ENCODE results near the gene NARF. TPM values are rescaled to one million over a fixed set of nuclear protein-coding genes. Genes with fewer than 3 reads are reported as not detected.
"Not testable (repeated sequence)": the region's sequence is repeated elsewhere in the genome, so short reads cannot be mapped to it uniquely, and the experiment has no call there.

Gene NARF
- polyA plus RNA-seq, 4 donors: 39.2 to 87.0 (median 49.9) TPM

DNA sequence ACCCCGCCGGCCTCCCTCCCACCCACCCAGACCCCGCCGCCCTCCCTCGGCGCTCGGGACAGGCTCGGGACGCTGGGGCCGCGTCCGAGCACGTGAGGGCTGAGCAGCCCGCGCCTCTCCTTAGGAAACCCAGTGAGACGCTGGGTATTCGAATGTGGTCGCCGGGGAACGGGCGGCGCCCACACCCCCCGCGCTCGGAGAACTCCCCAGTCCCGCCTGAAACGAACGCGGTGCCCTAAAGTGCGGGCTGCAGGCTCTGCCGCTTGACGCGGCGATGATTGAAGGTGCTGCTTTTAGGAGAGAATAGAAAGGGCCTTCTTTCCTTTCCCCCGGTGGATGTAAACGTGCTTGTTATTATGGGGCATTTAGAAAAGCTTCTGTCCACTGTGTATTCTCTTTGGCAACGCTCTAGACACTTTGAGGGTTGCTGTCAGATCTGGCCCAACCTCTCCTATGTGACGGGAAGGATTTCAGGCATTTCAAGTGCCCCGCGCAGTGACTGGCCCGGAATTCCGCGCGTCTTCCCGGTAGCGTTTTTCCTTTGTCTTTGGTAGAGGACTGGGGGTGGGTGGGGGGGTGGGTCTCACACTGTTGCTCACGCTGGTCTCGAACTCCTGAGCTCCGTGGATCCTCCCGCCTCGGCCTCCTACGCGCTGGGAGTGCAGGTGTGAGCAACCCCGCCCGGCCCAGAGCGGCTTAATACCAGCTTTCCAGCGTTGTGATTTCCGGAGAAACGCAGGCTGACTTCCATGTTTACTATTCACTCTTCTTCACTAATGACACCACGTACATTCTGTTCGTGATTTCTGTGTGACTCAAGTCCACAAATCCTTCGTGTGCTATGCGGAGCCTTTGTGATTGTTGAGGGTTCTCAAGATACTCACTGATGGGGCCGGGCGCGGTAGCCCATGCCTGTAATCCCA lies 39.2 kb downstream of the NARF start:
- H3K4me3 ChIP-seq (ENCODE audit: low read depth in 1 of 3, low read length in 3 of 3): peak overlapping the region; percentile 40 to 60 (median 52)
- H3K4me1 ChIP-seq (ENCODE audit: control insufficient read depth in 3 of 3, insufficient read depth in 2 of 3, low read depth in 1 of 3, low read length in 2 of 3): peaks cover 0 to 15% (median 0%) of the 10 kb centered on the region in 3 donors
- DNase-seq: peak; percentile 30 to 73
- 6 to 10% (median 7%) methylated on average over 51 to 66 of the region's 66 CpGs for whole genome bisulfite sequencing, 3 donors
- peak overlapping the region; percentile 46 to 87 (median 49) for H3K27ac ChIP-seq (ENCODE audit: low read depth in 1 of 3, low read length in 2 of 3)
- H3K27me3 ChIP-seq (ENCODE audit: control insufficient read depth in 3 of 3, insufficient read depth in 3 of 3, low read length in 3 of 3): peaks cover 0 to 2% (median 0%) of the 10 kb centered on the region in 3 donors
- H3K9me3 ChIP-seq (ENCODE audit: control insufficient read depth in 2 of 2, insufficient read depth in 1 of 2, low read depth in 1 of 2, low read length in 1 of 2): no peaks in the 10 kb centered on the region
- FAIRE-seq: no peak
- H3K36me3 ChIP-seq (ENCODE audit: control insufficient read depth in 3 of 3, insufficient read depth in 2 of 3, low read depth in 1 of 3, low read length in 3 of 3): no peaks in the 10 kb centered on the region

- H3K36me3 ChIP-seq (ENCODE audit: control insufficient read depth in 3 of 3, insufficient read depth in 2 of 3, low read depth in 1 of 3, low read length in 3 of 3): no peaks in the 10 kb centered on the region
- H3K27ac ChIP-seq (ENCODE audit: low read depth in 1 of 3, low read length in 2 of 3): no peak overlapping the region
- no peaks in the 10 kb centered on the region for H3K9me3 ChIP-seq (ENCODE audit: control insufficient read depth in 2 of 2, insufficient read depth in 1 of 2, low read depth in 1 of 2, low read length in 1 of 2)
- H3K4me3 ChIP-seq (ENCODE audit: low read depth in 1 of 3, low read length in 3 of 3): no peak overlapping the region
- DNase-seq: no peak
- H3K27me3 ChIP-seq (ENCODE audit: control insufficient read depth in 3 of 3, insufficient read depth in 3 of 3, low read length in 3 of 3): peaks cover 0 to 2% (median 0%) of the 10 kb centered on the region in 3 donors
- FAIRE-seq: no peak
- 56 to 69% (median 66%) methylated on average over 8 of the region's 8 CpGs for WGBS, 3 donors
- peaks cover 0 to 5% (median 0%) of the 10 kb centered on the region in 3 donors for H3K4me1 ChIP-seq (ENCODE audit: control insufficient read depth in 3 of 3, insufficient read depth in 2 of 3, low read depth in 1 of 3, low read length in 2 of 3)
Measured at GRCh38 chr17:82502207-82502606, 43.7 kb downstream of the NARF start.

GRCh38 chr17:82503094-82503727 lies 44.7 kb downstream of the NARF start:
- H3K36me3 ChIP-seq (ENCODE audit: control insufficient read depth in 3 of 3, insufficient read depth in 2 of 3, low read depth in 1 of 3, low read length in 3 of 3): no peaks in the 10 kb centered on the region
- 68 to 80% (median 77%) methylated on average over 12 of the region's 12 CpGs for WGBS, 3 donors
- H3K4me3 ChIP-seq (ENCODE audit: low read depth in 1 of 3, low read length in 3 of 3): no peak overlapping the region
- H3K27me3 ChIP-seq (ENCODE audit: control insufficient read depth in 3 of 3, insufficient read depth in 3 of 3, low read length in 3 of 3): peaks cover 0 to 2% (median 0%) of the 10 kb centered on the region in 3 donors
- H3K27ac ChIP-seq (ENCODE audit: low read depth in 1 of 3, low read length in 2 of 3): no peak overlapping the region
- no peak for FAIRE-seq
- no peaks in the 10 kb centered on the region for H3K9me3 ChIP-seq (ENCODE audit: control insufficient read depth in 2 of 2, insufficient read depth in 1 of 2, low read depth in 1 of 2, low read length in 1 of 2)
- no peak for DNase-seq
- no peaks in the 10 kb centered on the region for H3K4me1 ChIP-seq (ENCODE audit: control insufficient read depth in 3 of 3, insufficient read depth in 2 of 3, low read depth in 1 of 3, low read length in 2 of 3)

- no peaks in the 10 kb centered on the region for H3K4me1 ChIP-seq (ENCODE audit: control insufficient read depth in 3 of 3, insufficient read depth in 2 of 3, low read depth in 1 of 3, low read length in 2 of 3)
- no peaks in the 10 kb centered on the region for H3K36me3 ChIP-seq (ENCODE audit: control insufficient read depth in 3 of 3, insufficient read depth in 2 of 3, low read depth in 1 of 3, low read length in 3 of 3)
- no peak overlapping the region for H3K4me3 ChIP-seq (ENCODE audit: low read depth in 1 of 3, low read length in 3 of 3)
- FAIRE-seq (no peak), DNase-seq (no peak)
- no peaks in the 10 kb centered on the region for H3K27me3 ChIP-seq (ENCODE audit: control insufficient read depth in 3 of 3, insufficient read depth in 3 of 3, low read length in 3 of 3)
- no peak overlapping the region for H3K27ac ChIP-seq (ENCODE audit: low read depth in 1 of 3, low read length in 2 of 3)
- WGBS, 3 donors: 79 to 87% (median 82%) methylated on average over 21 of the region's 21 CpGs
- no peaks in the 10 kb centered on the region for H3K9me3 ChIP-seq (ENCODE audit: control insufficient read depth in 2 of 2, insufficient read depth in 1 of 2, low read depth in 1 of 2, low read length in 1 of 2)
Measured at GRCh38 chr17:82503728-82504308, 45.3 kb downstream of the NARF start.

DNA sequence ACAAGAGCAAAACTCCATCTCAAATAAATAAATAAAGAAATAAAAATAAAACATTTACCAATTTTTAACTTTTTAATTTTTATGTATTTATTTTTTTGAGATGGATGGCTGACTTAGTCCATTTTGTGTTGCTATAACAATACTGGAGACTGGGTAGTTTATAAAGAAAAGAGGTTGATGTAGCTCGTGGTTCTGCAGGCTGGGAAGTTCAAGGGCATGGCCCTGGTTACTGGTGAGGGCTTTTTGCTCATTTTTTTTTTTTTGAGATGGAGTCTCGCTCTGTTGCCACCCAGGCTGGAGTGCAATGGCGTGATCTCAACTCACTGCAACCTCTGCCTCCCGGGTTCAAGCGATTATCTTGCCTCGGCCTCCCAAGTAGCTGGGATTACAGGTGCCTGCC lies 46.8 kb downstream of the NARF start:
- H3K27me3 ChIP-seq (ENCODE audit: control insufficient read depth in 3 of 3, insufficient read depth in 3 of 3, low read length in 3 of 3): no peaks in the 10 kb centered on the region
- no peaks in the 10 kb centered on the region for H3K4me1 ChIP-seq (ENCODE audit: control insufficient read depth in 3 of 3, insufficient read depth in 2 of 3, low read depth in 1 of 3, low read length in 2 of 3)
- FAIRE-seq (no peak), DNase-seq (no peak)
- 95 to 98% (median 97%) methylated on average over 6 of the region's 6 CpGs for WGBS, 3 donors
- H3K9me3 ChIP-seq (ENCODE audit: control insufficient read depth in 2 of 2, insufficient read depth in 1 of 2, low read depth in 1 of 2, low read length in 1 of 2): no peaks in the 10 kb centered on the region
- no peaks in the 10 kb centered on the region for H3K36me3 ChIP-seq (ENCODE audit: control insufficient read depth in 3 of 3, insufficient read depth in 2 of 3, low read depth in 1 of 3, low read length in 3 of 3)
- no peak overlapping the region for H3K4me3 ChIP-seq (ENCODE audit: low read depth in 1 of 3, low read length in 3 of 3)
- no peak overlapping the region for H3K27ac ChIP-seq (ENCODE audit: low read depth in 1 of 3, low read length in 2 of 3)

DNA sequence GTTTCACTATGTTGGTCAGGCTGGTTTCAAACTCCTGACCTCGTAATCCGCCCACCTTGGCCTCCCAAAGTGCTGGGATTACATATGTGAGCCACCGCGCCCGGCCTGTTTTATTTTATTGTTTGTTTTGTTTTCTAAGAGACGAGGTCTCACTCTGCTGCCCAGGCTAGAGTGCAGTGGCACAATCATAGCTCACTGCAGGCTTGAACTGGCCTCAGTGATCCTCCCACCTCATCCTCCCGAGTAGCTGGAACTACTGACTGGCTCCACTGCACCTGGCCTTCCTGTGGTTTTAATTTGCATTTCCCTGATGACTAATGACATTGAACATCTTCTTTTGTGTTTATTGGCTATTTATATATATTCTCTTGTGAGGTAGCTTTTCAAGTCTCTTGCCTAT lies 47.9 kb downstream of the NARF start:
- not testable (repeated sequence) for DNase-seq, FAIRE-seq

DNA sequence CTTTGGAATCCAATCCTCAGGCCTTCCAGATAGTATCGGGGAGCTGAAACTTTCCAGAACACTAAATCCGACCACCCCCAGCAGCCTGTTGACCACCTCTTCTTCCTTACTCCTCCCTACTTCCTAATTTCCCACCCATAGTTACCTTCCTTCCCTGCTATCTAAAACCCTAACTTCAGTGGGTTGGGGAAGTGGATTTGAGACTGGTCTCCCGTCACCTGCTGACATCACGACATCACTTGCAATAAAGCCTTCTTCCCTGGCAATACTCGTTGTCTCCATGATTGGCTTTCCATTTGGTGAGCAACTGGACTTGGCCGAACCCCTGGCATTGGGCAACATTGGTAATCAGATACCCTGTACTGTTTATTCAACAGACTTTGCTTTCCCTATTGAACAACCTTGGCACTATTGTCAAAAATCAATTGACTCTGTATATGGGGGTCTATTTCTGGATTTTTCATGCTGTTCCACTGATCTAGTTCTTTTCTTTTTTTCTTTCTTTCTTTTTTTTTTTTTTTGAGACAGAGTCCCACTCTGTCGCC lies 49.2 kb downstream of the NARF start:
- Histone ChIP-seq H3K36me3 (ENCODE audit: control insufficient read depth in 3 of 3, insufficient read depth in 2 of 3, low read depth in 1 of 3, low read length in 3 of 3) (no peaks in the 10 kb centered on the region), H3K4me1 (ENCODE audit: control insufficient read depth in 3 of 3, insufficient read depth in 2 of 3, low read depth in 1 of 3, low read length in 2 of 3) (no peaks in the 10 kb centered on the region), H3K27me3 (ENCODE audit: control insufficient read depth in 3 of 3, insufficient read depth in 3 of 3, low read length in 3 of 3) (no peaks in the 10 kb centered on the region), H3K27ac (ENCODE audit: low read depth in 1 of 3, low read length in 2 of 3) (no peak overlapping the region), H3K4me3 (ENCODE audit: low read depth in 1 of 3, low read length in 3 of 3) (no peak overlapping the region), H3K9me3 (ENCODE audit: control insufficient read depth in 2 of 2, insufficient read depth in 1 of 2, low read depth in 1 of 2, low read length in 1 of 2) (no peaks in the 10 kb centered on the region)
- DNase-seq (no peak), FAIRE-seq (no peak)
- 88 to 92% (median 90%) methylated on average over 7 of the region's 7 CpGs for WGBS, 3 donors

More for the DNA sequence above, 47.9 kb downstream of the NARF start:
- H3K27ac ChIP-seq (ENCODE audit: low read depth in 1 of 3, low read length in 2 of 3); H3K36me3 ChIP-seq (ENCODE audit: control insufficient read depth in 3 of 3, insufficient read depth in 2 of 3, low read depth in 1 of 3, low read length in 3 of 3); H3K4me3 ChIP-seq (ENCODE audit: low read depth in 1 of 3, low read length in 3 of 3); H3K4me1 ChIP-seq (ENCODE audit: control insufficient read depth in 3 of 3, insufficient read depth in 2 of 3, low read depth in 1 of 3, low read length in 2 of 3); H3K27me3 ChIP-seq (ENCODE audit: control insufficient read depth in 3 of 3, insufficient read depth in 3 of 3, low read length in 3 of 3); H3K9me3 ChIP-seq (ENCODE audit: control insufficient read depth in 2 of 2, insufficient read depth in 1 of 2, low read depth in 1 of 2, low read length in 1 of 2): not testable (repeated sequence)
- WGBS, 3 donors: 61 to 68% (median 65%) methylated on average over 7 of the region's 7 CpGs

DNA sequence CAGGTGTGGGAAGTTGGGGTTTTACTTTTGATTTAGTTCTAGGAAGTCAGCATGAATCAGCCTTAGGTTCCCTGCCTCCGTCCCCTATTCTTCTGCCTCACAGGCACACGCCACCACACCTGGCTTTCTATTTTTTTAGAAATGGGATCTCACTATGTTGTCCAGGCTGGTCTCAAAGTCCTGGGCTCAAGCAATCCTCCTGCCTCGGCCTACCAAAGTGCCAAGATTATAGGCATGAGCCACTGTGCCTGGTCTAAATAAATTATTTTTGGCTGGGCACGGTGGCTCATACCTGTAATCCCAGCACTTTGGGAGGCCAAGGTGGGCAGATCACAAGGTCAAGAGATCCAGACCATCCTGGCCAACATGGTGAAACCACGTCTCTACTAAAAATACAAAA lies 53.1 kb downstream of the NARF start:
- not testable (repeated sequence) for H3K4me1 ChIP-seq (ENCODE audit: control insufficient read depth in 3 of 3, insufficient read depth in 2 of 3, low read depth in 1 of 3, low read length in 2 of 3); H3K27ac ChIP-seq (ENCODE audit: low read depth in 1 of 3, low read length in 2 of 3); H3K9me3 ChIP-seq (ENCODE audit: control insufficient read depth in 2 of 2, insufficient read depth in 1 of 2, low read depth in 1 of 2, low read length in 1 of 2); H3K27me3 ChIP-seq (ENCODE audit: control insufficient read depth in 3 of 3, insufficient read depth in 3 of 3, low read length in 3 of 3); DNase-seq; H3K36me3 ChIP-seq (ENCODE audit: control insufficient read depth in 3 of 3, insufficient read depth in 2 of 3, low read depth in 1 of 3, low read length in 3 of 3); FAIRE-seq; H3K4me3 ChIP-seq (ENCODE audit: low read depth in 1 of 3, low read length in 3 of 3)
- 81 to 92% (median 90%) methylated on average over 5 of the region's 5 CpGs for WGBS, 3 donors
